Left lung (tissue), 10 donors: Measurements from ENCODE around the gene ENPP4. TPM values are rescaled to one million over a fixed set of nuclear protein-coding genes. Genes with fewer than 3 reads are reported as not detected.

Experiments
- ATAC-seq: fragments of 200-7000 bp; cut with Tn5 transposase; one replicate; pipeline ENCODE4 v1.9.1; 2020; ENCODE audit warnings: moderate library complexity
- DNase-seq, 4 donors: peaks; one replicate each; pipeline ENCODE4 v3.0.0-alpha.2; 2013 to 2020
- H3K27ac ChIP-seq, 2 donors: fragments of 200-600 bp; sonication (generic) in 1 of 2; one replicate each; pipeline versions ENCODE4 v1.5.0 to v1.8.0; 2020 to 2021
- H3K27me3 ChIP-seq, 2 donors: fragments of 200-600 bp; sonication (generic) in 1 of 2; one replicate each; pipeline versions ENCODE4 v1.5.0 to v1.8.0; 2020 to 2021
- H3K36me3 ChIP-seq, 2 donors: fragments of 200-600 bp; sonication (generic) in 1 of 2; one replicate each; pipeline versions ENCODE4 v1.5.0 to v1.8.0; 2020 to 2021
- H3K4me1 ChIP-seq, 2 donors: fragments of 200-600 bp; one replicate each; pipeline ENCODE4 v1.8.0; 2021
- H3K4me3 ChIP-seq, 2 donors: fragments of 200-600 bp; sonication (generic) in 1 of 2; one replicate each; pipeline versions ENCODE4 v1.5.0 to v1.8.0; 2020 to 2021; ENCODE audit warnings: mild to moderate bottlenecking in 1 of 2
- H3K9me3 ChIP-seq, 2 donors: fragments of 200-600 bp; sonication (generic) in 1 of 2; one replicate each; pipeline versions ENCODE4 v1.5.0 to v1.8.0; 2020 to 2021
- CTCF ChIP-seq, 2 donors: fragments of 200-600 bp; sonication (generic) in 1 of 2; IDR thresholded peaks; one replicate each; pipeline versions ENCODE4 v1.5.0 to v1.8.0; 2021; ENCODE audit warnings: antibody characterized with exemption in 2 of 2
- intact Hi-C, 2 donors: fragments of 100-400 bp; cut with DNase I; formaldehyde crosslinking; loops; one replicate each; pipeline versions ENCODE4 v1.11.2 to v1.14.2; 2022
- polyA plus RNA-seq, 6 donors: library from polyadenylated mRNA; unstranded; fragments of 120-200 nt; gene quantifications; one replicate each; pipeline ENCODE4 v1.2.1, GENCODE V29; 2013; ENCODE audit not compliant: insufficient read length in 6 of 6
- total RNA-seq, 2 donors: library from RNA; stranded (reverse); fragmentation: NEBNext Ultra II Directional; extraction: Animal tissue kit (Norgen Biotek cat#: 25700); gene quantifications; one replicate each; pipeline ENCODE4 v1.2.1, GENCODE V29; 2021
- donor health status: DM: no; HTN: yes; CAD: no.
- donor health status: DM: no; HTN: no; CAD: no.

The ENPP4 gene
- total and polyA plus RNA-seq, 8 donors: 9.7 to 18.8 (median 12.1) TPM

DNA sequence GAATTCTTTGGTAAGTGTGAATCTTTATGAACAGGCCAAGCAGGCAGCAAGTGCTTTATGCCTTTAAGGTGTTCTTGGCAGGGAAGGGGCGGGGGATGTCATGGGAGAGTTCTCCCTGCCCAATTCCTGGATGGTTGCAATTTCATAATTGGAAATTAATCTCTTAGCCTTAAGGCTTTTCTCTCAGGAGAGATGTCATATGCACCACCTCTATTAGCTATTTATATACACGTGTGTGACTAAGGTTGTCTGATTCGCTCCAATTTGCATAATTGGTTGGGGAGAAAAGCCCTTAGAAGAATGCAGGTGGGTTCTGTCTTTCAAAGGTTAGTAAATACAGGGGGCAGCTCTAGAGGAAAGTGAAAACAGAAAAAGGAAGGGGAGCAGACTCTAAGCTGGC, 46.2 kb downstream of the ENPP4 start:
- Histone ChIP-seq H3K4me3 (no peak overlapping the region), H3K27ac (no peak overlapping the region), H3K9me3 (no peaks in the 10 kb centered on the region), H3K27me3 (peaks cover 0 to 9% of the 10 kb centered on the region in 2 donors), H3K36me3 (no peaks in the 10 kb centered on the region), H3K4me1 (peaks cover 0 to 6% of the 10 kb centered on the region in 2 donors)
- ATAC-seq: no peak
- intact Hi-C loops: no loop called here
- no peak for TF ChIP-seq CTCF (IDR thresholded peaks at IDR 0.05)
- DNase-seq: no peak

- Histone ChIP-seq H3K27me3 (no peaks in the 10 kb centered on the region), H3K4me1 (no peaks in the 10 kb centered on the region), H3K36me3 (no peaks in the 10 kb centered on the region), H3K27ac (no peak overlapping the region), H3K4me3 (no peak overlapping the region), H3K9me3 (no peaks in the 10 kb centered on the region)
- no peak for DNase-seq
- no peak for TF ChIP-seq CTCF (IDR thresholded peaks at IDR 0.05)
- ATAC-seq: no peak
- intact Hi-C loops: no loop called here
These were observed 54.3 kb downstream of the ENPP4 start for GRCh38 chr6:46184114-46184513.

GRCh38 chr6:46186583-46186982, 56.8 kb downstream of the ENPP4 start:
- intact Hi-C loops: no loop called here
- Histone ChIP-seq H3K27me3 (no peaks in the 10 kb centered on the region), H3K27ac (no peak overlapping the region), H3K36me3 (no peaks in the 10 kb centered on the region), H3K4me3 (no peak overlapping the region), H3K4me1 (no peaks in the 10 kb centered on the region), H3K9me3 (no peaks in the 10 kb centered on the region)
- TF ChIP-seq CTCF (IDR thresholded peaks at IDR 0.05): no peak
- ATAC-seq (no peak), DNase-seq (no peak)

DNA sequence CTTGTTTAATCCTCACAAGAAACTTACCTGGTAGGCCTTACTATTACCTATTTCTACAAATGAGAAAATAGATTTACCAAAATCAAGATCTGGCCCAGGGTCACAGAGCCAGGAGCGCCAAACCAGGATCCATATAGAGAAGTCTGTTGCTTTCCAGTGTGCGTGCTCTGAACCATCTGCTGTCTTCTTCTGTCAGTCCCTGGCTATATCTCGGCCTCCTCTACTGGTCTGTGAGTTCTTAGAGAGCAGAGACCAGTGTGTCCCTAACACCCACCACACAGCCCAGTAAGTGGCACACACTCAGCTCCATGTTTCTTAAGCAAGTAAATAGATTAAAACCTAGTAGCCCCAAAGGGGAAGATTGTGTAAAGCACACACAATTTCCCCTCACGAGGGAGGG, 59.9 kb downstream of the ENPP4 start:
- intact Hi-C loops: no loop called here
- DNase-seq: no peak
- no peak for ATAC-seq

DNA sequence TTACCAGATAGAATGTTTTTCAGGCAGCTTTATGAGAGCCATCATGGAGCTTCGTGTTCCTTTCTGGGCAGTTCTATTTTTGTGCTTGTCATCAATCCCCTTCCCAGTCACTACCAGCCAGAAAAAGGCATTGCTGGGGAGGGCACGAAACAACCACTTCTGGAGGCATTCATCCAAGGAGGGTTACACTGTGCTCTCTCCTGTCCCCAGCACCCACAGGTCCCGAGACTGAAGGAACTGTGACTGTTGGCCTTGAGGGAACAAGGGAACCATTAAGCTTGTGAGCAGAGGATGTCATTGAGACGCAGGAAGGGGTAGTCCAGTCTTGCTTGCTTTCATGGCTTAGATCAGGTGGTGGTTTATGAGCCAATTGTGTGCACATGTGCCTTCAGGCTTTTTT, 61.1 kb downstream of the ENPP4 start:
- ATAC-seq (no peak), DNase-seq (no peak)
- Histone ChIP-seq H3K27me3 (no peaks in the 10 kb centered on the region), H3K4me1 (no peaks in the 10 kb centered on the region), H3K27ac (no peak overlapping the region), H3K4me3 (no peak overlapping the region), H3K9me3 (no peaks in the 10 kb centered on the region), H3K36me3 (no peaks in the 10 kb centered on the region)
- TF ChIP-seq CTCF (IDR thresholded peaks at IDR 0.05): no peak
- intact Hi-C loops: no loop called here

More for the DNA sequence above, 59.9 kb downstream of the ENPP4 start:
- no peaks in the 10 kb centered on the region for H3K4me1 ChIP-seq
- H3K36me3 ChIP-seq: no peaks in the 10 kb centered on the region
- no peak overlapping the region for H3K27ac ChIP-seq
- TF ChIP-seq CTCF (IDR thresholded peaks at IDR 0.05): no peak
- no peak overlapping the region for H3K4me3 ChIP-seq
- H3K27me3 ChIP-seq: no peaks in the 10 kb centered on the region
- no peaks in the 10 kb centered on the region for H3K9me3 ChIP-seq
